ENCODE data around the gene RAB38. TPM values are rescaled to one million over a fixed set of nuclear protein-coding genes. Genes with fewer than 3 reads are reported as not detected.

Gene RAB38
- polyA plus RNA-seq, 3 donors: 0.25 to 1.3 (median 0.69) TPM

DNA sequence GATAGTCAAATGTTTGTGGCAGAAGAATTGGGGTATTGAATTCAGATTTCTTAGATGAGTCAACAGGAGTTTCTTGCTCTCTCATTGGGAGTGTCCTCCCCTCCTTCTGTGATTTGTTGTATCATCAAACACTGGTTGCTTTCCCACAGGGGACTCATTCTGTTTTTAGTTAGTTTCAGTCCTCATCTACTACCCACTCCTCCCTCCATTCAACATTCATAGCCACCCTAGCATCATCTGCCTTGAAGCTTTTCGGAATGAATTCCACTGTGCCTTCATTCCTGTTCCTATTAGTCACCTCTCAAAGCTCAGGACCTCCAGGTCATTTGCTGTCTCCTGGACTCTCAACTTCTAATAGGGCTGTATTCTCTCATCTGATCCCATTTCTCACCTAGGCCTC lies 31.5 kb upstream of the RAB38 start:
- intact Hi-C loops (cut with micrococcal nuclease): no loop called here
- no peaks in the 10 kb centered on the region for H3K79me2 ChIP-seq (ENCODE audit: insufficient read depth, low read length)
- no peak overlapping the region for H3K27ac ChIP-seq (ENCODE audit: low read depth in 1 of 2, low read length in 2 of 2)
- H2AFZ ChIP-seq (ENCODE audit: insufficient read depth, low read depth, low read length, poor library complexity, severe bottlenecking): no peak overlapping the region
- H3K36me3 ChIP-seq (replicated peaks in 1 of 2; ENCODE audit: control insufficient read depth in 1 of 2, insufficient read depth in 2 of 2, low read length in 2 of 2): no peaks in the 10 kb centered on the region
- H3K27me3 Mint-ChIP-seq (ENCODE audit: low read depth in 3 of 3): peaks cover 0 to under 1% (median 0%) of the 10 kb centered on the region in 3 donors
- peaks cover 8 to 9% of the 10 kb centered on the region in 2 donors for H3K4me1 ChIP-seq (ENCODE audit: control insufficient read depth in 1 of 2, insufficient read depth in 2 of 2, low read length in 2 of 2)
- no peak overlapping the region for H3K9ac ChIP-seq (ENCODE audit: insufficient read depth, low read length, poor library complexity, severe bottlenecking)
- H3K9me3 Mint-ChIP-seq: peaks cover 0 to 2% (median 0%) of the 10 kb centered on the region in 7 donors
- no peaks in the 10 kb centered on the region for H3K9me3 ChIP-seq (replicated peaks in 1 of 2; ENCODE audit: control insufficient read depth in 1 of 2, insufficient read depth in 1 of 2, low read length in 2 of 2)
- H3K36me3 Mint-ChIP-seq: peaks cover 0 to 2% of the 10 kb centered on the region in 2 donors
- no peak overlapping the region for H3K4me3 ChIP-seq (replicated peaks in 1 of 3; ENCODE audit: low read depth in 2 of 3, low read length in 3 of 3)
- 0% methylated on average over 1 of the region's 1 CpG for WGBS (ENCODE audit: insufficient coverage)
- no peaks in the 10 kb centered on the region for H4K20me1 ChIP-seq (ENCODE audit: insufficient read depth, low read length)
- peaks cover 7% of the 10 kb centered on the region for H3K4me1 Mint-ChIP-seq
- H3K4me2 ChIP-seq (replicated peaks; ENCODE audit: extremely low read depth, low read length, poor library complexity, severe bottlenecking): no peak overlapping the region
- no peak overlapping the region for H3K4me3 Mint-ChIP-seq
- TF ChIP-seq, protein P1, sequence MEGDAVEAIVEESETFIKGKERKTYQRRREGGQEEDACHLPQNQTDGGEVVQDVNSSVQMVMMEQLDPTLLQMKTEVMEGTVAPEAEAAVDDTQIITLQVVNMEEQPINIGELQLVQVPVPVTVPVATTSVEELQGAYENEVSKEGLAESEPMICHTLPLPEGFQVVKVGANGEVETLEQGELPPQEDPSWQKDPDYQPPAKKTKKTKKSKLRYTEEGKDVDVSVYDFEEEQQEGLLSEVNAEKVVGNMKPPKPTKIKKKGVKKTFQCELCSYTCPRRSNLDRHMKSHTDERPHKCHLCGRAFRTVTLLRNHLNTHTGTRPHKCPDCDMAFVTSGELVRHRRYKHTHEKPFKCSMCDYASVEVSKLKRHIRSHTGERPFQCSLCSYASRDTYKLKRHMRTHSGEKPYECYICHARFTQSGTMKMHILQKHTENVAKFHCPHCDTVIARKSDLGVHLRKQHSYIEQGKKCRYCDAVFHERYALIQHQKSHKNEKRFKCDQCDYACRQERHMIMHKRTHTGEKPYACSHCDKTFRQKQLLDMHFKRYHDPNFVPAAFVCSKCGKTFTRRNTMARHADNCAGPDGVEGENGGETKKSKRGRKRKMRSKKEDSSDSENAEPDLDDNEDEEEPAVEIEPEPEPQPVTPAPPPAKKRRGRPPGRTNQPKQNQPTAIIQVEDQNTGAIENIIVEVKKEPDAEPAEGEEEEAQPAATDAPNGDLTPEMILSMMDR (IDR thresholded peaks at IDR 0.05): no peak
- no peak for DNase-seq
- H3K27ac Mint-ChIP-seq: no peak overlapping the region
- no peaks in the 10 kb centered on the region for H3K27me3 ChIP-seq (ENCODE audit: control insufficient read depth in 2 of 2, insufficient read depth in 2 of 2, low read length in 2 of 2)

DNA sequence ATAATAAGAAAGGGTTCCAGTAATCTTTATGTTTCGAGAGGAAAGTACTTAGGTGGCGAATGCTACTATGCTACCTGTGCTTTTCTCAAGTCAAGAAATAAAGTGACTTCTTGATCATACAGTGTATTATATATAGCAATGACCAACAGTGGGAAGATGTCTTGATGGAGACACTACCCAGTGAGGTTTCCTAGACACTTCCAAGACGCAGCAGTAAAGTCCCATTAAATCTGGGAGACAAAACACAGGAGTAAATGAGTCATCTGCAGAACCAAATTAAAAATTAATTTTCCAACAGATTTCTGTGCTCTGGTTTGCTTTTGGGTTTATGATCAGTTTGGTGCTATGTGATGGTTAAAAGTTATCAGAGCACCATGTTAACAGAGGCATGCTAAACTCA lies 29.1 kb upstream of the RAB38 start:
- no peak overlapping the region for H3K4me3 Mint-ChIP-seq
- intact Hi-C loops (cut with micrococcal nuclease): no loop called here
- no peaks in the 10 kb centered on the region for H3K27me3 Mint-ChIP-seq (ENCODE audit: low read depth in 3 of 3)
- peaks cover 7% of the 10 kb centered on the region for H3K4me1 Mint-ChIP-seq
- H3K79me2 ChIP-seq (ENCODE audit: insufficient read depth, low read length): no peaks in the 10 kb centered on the region
- no peaks in the 10 kb centered on the region for H3K27me3 ChIP-seq (ENCODE audit: control insufficient read depth in 2 of 2, insufficient read depth in 2 of 2, low read length in 2 of 2)
- H2AFZ ChIP-seq (ENCODE audit: insufficient read depth, low read depth, low read length, poor library complexity, severe bottlenecking): no peak overlapping the region
- no peak overlapping the region for H3K9ac ChIP-seq (ENCODE audit: insufficient read depth, low read length, poor library complexity, severe bottlenecking)
- H3K4me1 ChIP-seq (ENCODE audit: control insufficient read depth in 1 of 2, insufficient read depth in 2 of 2, low read length in 2 of 2): peaks cover 8 to 9% of the 10 kb centered on the region in 2 donors
- H3K9me3 ChIP-seq (replicated peaks in 1 of 2; ENCODE audit: control insufficient read depth in 1 of 2, insufficient read depth in 1 of 2, low read length in 2 of 2): no peaks in the 10 kb centered on the region
- H3K27ac ChIP-seq (ENCODE audit: low read depth in 1 of 2, low read length in 2 of 2): no peak overlapping the region
- DNase-seq: no peak
- H3K9me3 Mint-ChIP-seq: peaks cover 0 to 2% (median 0%) of the 10 kb centered on the region in 7 donors
- H3K36me3 ChIP-seq (replicated peaks in 1 of 2; ENCODE audit: control insufficient read depth in 1 of 2, insufficient read depth in 2 of 2, low read length in 2 of 2): no peaks in the 10 kb centered on the region
- no peak overlapping the region for H3K4me2 ChIP-seq (replicated peaks; ENCODE audit: extremely low read depth, low read length, poor library complexity, severe bottlenecking)
- TF ChIP-seq, protein P1 (IDR thresholded peaks at IDR 0.05): no peak
- WGBS (ENCODE audit: insufficient coverage): no CpG with 5 or more reads among the region's 3 CpGs
- H3K36me3 Mint-ChIP-seq: no peaks in the 10 kb centered on the region
- no peaks in the 10 kb centered on the region for H4K20me1 ChIP-seq (ENCODE audit: insufficient read depth, low read length)
- H3K4me3 ChIP-seq (replicated peaks in 1 of 3; ENCODE audit: low read depth in 2 of 3, low read length in 3 of 3): no peak overlapping the region
- H3K27ac Mint-ChIP-seq: no peak overlapping the region
